ENCODE data around the gene HPS1. TPM values are rescaled to one million over a fixed set of nuclear protein-coding genes. Genes with fewer than 3 reads are reported as not detected.

The HPS1 gene
- total and polyA plus RNA-seq, 2 experiments from 2014 or later: 21.4 to 51.2 TPM

GRCh38 chr10:98433371-98433770 lies 13.4 kb downstream of the HPS1 start (continued):
- no peak for TF ChIP-seq ZNF331 (CRISPR knock-in tag; IDR thresholded peaks at IDR 0.05; ENCODE audit: low read depth)
- no peak for TF ChIP-seq REST (IDR thresholded peaks at IDR 0.05; ENCODE audit: unreplicated experiment)
- no peak for TF ChIP-seq STAT1 (IDR thresholded peaks at IDR 0.05; ENCODE audit: unreplicated experiment)
- no peak for TF ChIP-seq EZH2phosphoT487 (IDR thresholded peaks at IDR 0.05; ENCODE audit: unreplicated experiment)
- no peak for TF ChIP-seq POLR2AphosphoS5 (IDR thresholded peaks at IDR 0.05; ENCODE audit: low read depth)
- TF ChIP-seq EZH2 (IDR thresholded peaks at IDR 0.05; ENCODE audit: low read depth, unreplicated experiment): no peak
- TF ChIP-seq CREB1 (CRISPR knock-in tag; IDR thresholded peaks at IDR 0.05; ENCODE audit: low read depth): no peak
- no peak for TF ChIP-seq ZNF114 (CRISPR knock-in tag; IDR thresholded peaks at IDR 0.05)
- TF ChIP-seq NANOG (IDR thresholded peaks at IDR 0.05; ENCODE audit: borderline replicate concordance): no peak
- no peak for TF ChIP-seq CTCF (conservative IDR thresholded peaks at IDR 0.05; ENCODE audit: low read depth in 2 of 2)
- TF ChIP-seq ETS1 (IDR thresholded peaks at IDR 0.05): no peak

GRCh38 chr10:98432330-98432729 lies 14.4 kb downstream of the HPS1 start:
- H3K27ac Mint-ChIP-seq: no peak overlapping the region
- H3K36me3 ChIP-seq (ENCODE audit: insufficient read depth): peaks cover 13% of the 10 kb centered on the region
- H3K27me3 Mint-ChIP-seq (ENCODE audit: insufficient read depth, low read depth, poor library complexity): peaks cover 3% of the 10 kb centered on the region
- no peak overlapping the region for H3K27ac ChIP-seq (ENCODE audit: low read depth)
- no peaks in the 10 kb centered on the region for H3K4me1 Mint-ChIP-seq
- no peak overlapping the region for H2AFZ ChIP-seq
- no peaks in the 10 kb centered on the region for H3F3A ChIP-seq (replicated peaks; ENCODE audit: low read depth)
- H3K4me2 ChIP-seq: no peak overlapping the region
- DNase-seq (ENCODE audit: low spot score) (no peak), ATAC-seq (no peak)
- H3K4me3 ChIP-seq: no peak overlapping the region
- no peaks in the 10 kb centered on the region for H3K79me2 ChIP-seq (replicated peaks; ENCODE audit: insufficient read depth)
- H3K36me3 Mint-ChIP-seq (ENCODE audit: low read depth): peaks cover 69% of the 10 kb centered on the region
- H3K9me3 Mint-ChIP-seq: peaks cover 22% of the 10 kb centered on the region
- 0 out of 2 replicates have a peak, but pooled peaks cover 2% of the 10 kb centered on the region for H4K20me1 ChIP-seq (replicated peaks; ENCODE audit: insufficient read depth)
- no peaks in the 10 kb centered on the region for H3K4me1 ChIP-seq (ENCODE audit: insufficient read depth)
- no peaks in the 10 kb centered on the region for H3K27me3 ChIP-seq (ENCODE audit: insufficient read depth)
- no peaks in the 10 kb centered on the region for H3K9me2 ChIP-seq (ENCODE audit: insufficient read depth)
- H3K4me3 Mint-ChIP-seq: no peak overlapping the region
- no peak for TF ChIP-seq STAT1 (IDR thresholded peaks at IDR 0.05; ENCODE audit: unreplicated experiment)
- no peak for TF ChIP-seq ZNF331 (CRISPR knock-in tag; IDR thresholded peaks at IDR 0.05; ENCODE audit: low read depth)
- TF ChIP-seq EZH2 (IDR thresholded peaks at IDR 0.05; ENCODE audit: low read depth, unreplicated experiment): no peak
- no peak for TF ChIP-seq JUNB (IDR thresholded peaks at IDR 0.05; ENCODE audit: unreplicated experiment)
- no peak for TF ChIP-seq CREB1 (CRISPR knock-in tag; IDR thresholded peaks at IDR 0.05; ENCODE audit: low read depth)
- TF ChIP-seq NANOG (IDR thresholded peaks at IDR 0.05; ENCODE audit: borderline replicate concordance): no peak
- TF ChIP-seq REST (IDR thresholded peaks at IDR 0.05; ENCODE audit: unreplicated experiment): no peak
- TF ChIP-seq CTCF (conservative IDR thresholded peaks at IDR 0.05; ENCODE audit: low read depth in 2 of 2): no peak
